PC-9 (cell line): Measurements from ENCODE around the gene MRPL27.

Experiments used
- EZH2 ChIP-seq: fragments of 200-600 bp; sonication (generic); IDR thresholded peaks from 2 replicates; pipeline ENCODE4 v1.8.0; 2017; ENCODE audit warnings: antibody characterized with exemption, low read depth
- TF ChIP-seq, protein P1 (sequence below): fragments of 200-600 bp; sonication (generic); conservative IDR thresholded peaks from 2 replicates; pipeline ENCODE4 v1.6.1; 2017; ENCODE audit warnings: mixed run types, antibody characterized with exemption, mild to moderate bottlenecking, moderate library complexity

DNA sequence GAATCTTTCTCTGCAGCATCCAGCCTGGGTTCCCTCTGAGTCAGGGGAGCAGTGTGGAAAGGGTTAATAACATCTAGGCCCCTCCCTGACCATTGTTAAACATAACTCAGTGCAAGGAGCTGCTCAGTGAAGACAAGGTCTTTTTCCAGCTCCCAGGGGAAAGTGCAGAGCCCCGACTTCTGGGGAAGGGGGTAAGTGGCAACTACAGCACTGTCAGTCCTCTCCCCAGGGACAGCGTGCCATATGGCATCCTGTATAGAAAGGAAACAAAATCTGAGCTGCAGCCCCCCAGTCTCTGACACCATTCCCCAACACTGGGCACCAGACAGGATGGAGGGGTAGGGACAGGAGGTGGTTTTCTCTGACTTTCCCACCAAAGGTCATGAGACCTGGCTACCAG, 7.8 kb downstream of the MRPL27 start:
- TF ChIP-seq, protein P1, sequence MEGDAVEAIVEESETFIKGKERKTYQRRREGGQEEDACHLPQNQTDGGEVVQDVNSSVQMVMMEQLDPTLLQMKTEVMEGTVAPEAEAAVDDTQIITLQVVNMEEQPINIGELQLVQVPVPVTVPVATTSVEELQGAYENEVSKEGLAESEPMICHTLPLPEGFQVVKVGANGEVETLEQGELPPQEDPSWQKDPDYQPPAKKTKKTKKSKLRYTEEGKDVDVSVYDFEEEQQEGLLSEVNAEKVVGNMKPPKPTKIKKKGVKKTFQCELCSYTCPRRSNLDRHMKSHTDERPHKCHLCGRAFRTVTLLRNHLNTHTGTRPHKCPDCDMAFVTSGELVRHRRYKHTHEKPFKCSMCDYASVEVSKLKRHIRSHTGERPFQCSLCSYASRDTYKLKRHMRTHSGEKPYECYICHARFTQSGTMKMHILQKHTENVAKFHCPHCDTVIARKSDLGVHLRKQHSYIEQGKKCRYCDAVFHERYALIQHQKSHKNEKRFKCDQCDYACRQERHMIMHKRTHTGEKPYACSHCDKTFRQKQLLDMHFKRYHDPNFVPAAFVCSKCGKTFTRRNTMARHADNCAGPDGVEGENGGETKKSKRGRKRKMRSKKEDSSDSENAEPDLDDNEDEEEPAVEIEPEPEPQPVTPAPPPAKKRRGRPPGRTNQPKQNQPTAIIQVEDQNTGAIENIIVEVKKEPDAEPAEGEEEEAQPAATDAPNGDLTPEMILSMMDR: no peak
- TF ChIP-seq EZH2: no peak
